ENCODE measurements around the gene TMEM95.

Gene TMEM95

DNA sequence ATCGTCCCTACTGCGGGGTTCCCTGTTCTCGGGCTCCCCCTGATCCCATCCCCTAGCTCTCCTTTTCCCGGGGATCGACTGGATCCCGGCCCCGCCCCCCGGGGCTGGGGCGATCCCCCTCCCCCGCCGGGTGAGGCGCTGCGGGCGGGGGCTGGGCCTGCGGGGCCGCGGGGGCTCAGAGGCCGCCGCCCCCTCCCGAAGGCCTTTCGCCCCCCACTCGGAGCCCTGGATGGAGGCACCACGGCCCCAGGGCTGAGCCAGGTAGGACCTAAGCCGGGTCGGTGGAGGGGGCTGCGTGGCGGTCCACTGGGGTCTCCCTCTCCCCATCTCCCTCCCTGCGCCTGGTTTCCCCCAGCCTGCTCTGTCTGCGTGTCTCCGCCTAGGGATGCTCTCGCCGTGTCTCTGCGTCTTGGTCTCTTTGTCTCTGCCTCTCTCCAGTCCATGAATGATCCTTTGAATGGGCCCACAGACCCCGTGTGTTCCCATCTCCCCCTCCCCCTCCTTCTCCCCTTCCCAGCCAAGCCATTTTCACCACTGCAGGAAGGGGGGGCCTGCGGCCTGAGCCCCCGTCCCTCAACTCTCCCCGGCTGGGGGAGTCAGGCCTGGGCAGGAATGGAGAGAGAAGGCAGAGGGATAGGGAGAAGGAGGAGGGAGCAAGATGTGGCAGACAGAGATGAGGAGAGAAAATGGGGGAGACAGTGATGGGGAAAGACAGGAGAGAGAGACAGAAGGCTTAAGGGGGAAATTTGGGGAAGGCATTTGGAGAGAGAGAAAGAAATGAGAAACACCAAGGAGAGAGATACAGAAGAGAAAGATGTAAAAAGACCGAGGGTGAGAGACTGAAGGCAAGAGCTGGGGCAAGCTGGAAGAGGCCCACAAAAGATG, 50.6 kb downstream of the TMEM95 start:
- DNase-seq = no peak

DNA sequence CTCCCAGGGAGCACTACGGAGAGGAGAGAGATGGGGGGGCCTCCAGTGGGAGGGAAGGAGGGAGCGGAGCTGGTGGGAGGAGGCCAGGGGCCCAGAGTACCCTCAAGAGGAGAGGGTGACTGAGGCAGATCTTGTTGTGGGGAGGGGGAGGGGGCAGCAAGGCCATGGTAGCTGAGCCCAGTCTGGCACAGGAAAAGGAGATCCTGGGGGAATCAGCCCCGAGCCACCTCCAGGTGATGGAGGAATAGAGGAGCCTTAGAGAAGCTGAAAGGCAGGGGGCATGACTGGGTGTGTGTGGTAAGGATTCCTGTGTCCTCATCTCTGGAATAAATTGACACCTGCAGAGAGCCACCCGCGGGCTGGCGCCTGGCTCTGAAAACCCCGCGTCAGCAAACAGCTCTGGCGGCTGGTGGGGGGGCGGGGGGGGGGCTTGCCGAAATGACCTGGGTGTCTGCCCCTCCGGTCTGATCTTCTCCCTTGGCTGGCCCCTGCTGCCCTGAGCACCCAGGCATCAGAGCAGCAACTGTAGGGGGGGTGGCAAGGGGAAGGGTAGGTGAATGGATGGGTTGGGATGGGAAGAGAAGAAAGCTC, 51.4 kb downstream of the TMEM95 start:
- DNase-seq = no peak
